ENCODE data around the gene C4orf51.
"Not testable (repeated sequence)": the region's sequence is repeated elsewhere in the genome, so short reads cannot be mapped to it uniquely, and the experiment has no call there.

C4orf51 gene

DNA sequence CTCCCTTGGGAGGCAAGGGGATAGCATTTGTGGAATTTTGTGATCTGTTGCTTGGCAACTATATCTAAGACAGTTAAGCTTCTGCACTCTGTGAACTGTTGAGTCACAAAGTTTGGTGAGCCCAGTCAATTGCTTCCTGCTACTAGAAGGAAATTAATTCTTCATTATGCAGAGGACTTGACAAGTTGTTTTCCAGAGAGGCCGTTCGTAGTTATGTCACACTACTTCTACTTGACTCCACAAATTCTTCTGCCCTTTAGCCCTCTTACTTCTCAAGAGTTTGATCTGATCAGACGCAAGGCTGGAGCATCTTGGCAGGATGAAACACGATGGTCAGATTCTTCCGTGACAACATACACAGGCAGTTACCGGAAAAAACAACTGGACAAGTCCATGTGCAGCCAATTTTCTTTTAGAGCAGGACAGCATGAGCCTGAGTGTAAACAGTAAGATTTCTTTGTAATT, at the start of gene C4orf51:
Gene C4orf51, plus strand, starts transcription at position 156 of the 465 bp plus-strand sequence. Its CDS starts 58 bp downstream, at position 214.
- DNase-seq, result no peak

GRCh38 chr4:145635117-145635516, 44.8 kb upstream of the C4orf51 start:
- no peak for DNase-seq

DNA sequence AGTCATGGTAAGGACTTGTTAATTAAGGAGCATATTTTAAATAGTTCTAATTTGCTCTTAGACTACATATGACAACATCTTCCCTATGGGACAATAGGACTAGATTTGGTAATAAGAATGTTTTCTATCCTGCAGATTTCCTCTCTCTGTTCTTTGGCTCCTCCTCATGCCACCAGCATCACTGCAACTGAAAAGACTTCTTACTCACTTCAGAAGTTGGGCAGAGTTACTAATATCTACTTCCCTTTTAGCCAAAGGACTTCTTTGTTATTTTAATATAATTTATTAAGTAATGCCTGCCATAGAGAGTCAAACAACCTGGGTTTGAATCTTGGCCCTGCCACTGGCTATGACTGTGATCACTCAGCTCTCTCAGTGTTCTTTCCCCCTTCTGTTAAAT, 44.3 kb upstream of the C4orf51 start:
- DNase-seq, result no peak

DNA sequence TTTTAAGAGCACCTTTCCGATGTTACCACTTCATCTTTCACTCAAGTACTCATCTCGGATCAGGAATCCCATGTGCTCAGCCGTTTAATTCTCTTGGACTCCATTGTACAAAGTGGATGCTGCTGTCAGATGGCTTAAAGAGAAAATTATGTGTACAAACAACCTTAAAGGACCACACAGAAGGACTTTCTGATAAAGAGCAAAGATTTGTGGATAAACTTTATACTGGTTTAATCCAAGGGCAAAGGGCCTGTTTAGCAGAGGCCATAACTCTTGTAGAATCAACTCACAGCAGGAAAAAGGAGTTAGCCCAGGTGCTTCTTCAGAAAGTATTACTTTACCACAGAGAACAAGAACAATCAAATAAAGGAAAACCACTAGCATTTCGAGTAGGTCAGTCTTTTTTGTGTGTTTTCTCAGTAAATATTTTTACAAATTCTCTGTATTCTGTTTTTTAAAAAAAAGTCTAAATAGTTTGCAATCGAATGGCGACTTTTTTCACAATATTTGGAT, 40.7 kb upstream of the C4orf51 start:
- DNase-seq, result no peak

GRCh38 chr4:145640236-145640635, 39.7 kb upstream of the C4orf51 start:
- not testable (repeated sequence) for DNase-seq

DNA sequence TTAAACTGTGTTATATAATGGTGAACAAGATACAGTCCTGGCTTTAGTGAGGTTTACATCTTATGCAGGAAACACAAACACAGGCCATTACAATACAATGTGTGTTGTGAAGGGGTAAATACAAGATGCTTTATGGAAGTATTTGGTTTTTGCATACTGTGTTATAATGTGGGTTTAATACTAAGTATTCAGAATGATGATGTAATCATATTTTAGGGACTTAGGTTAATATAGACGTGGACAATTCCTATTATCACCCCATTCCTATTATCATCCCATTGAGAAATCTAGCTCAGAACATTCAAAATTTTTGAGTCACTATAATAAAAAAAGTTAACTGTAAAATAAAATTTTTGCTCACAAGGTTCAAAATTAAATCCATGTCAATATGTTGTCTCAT, 36.7 kb upstream of the C4orf51 start:
- no peak for DNase-seq

DNA sequence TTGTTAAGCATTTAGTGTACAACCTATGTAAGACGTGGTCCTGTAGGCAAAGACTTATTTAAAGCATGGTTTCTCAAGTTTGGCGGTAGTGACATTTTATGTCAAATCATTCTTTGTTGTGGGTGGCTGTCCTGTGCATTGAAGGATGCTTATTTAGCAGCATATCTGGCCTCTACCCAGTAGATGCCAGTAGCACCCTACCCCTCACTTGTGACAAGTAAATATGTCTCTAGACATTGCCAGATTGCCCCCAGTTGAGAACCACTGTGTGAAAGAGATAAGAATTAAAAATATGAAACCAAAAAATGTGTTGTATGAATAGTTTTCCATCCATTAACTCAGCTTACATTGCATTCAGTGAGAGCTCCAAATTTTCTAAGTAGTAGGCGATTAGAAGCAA, 35.2 kb upstream of the C4orf51 start:
- DNase-seq, result no peak

- DNase-seq, result no peak
Observed at GRCh38 chr4:145656156-145656555, 23.8 kb upstream of the C4orf51 start.

GRCh38 chr4:145660064-145660463, 19.9 kb upstream of the C4orf51 start:
- no peak for DNase-seq

DNA sequence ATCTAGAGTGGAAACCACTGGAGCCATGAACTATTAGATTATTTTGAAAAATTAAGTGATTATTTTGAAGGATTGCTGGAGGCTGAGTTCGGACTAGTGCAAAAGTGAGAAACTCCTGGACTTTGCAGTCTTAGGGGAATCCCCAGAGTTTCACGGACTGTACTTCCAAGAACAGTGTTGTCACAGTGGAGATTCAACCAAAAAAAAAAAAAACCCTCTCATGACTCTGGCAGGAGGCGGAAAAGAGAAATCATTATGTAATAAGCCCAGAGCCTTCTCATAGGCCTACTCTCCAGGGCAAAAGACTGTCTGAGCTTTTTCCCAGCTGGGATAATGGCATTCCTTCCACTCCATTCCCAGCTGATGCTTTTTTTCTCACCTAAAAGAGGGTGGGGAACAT, 16.8 kb upstream of the C4orf51 start:
- DNase-seq, result no peak

- no peak for DNase-seq
Observed at GRCh38 chr4:145665773-145666172, 14.2 kb upstream of the C4orf51 start.

DNA sequence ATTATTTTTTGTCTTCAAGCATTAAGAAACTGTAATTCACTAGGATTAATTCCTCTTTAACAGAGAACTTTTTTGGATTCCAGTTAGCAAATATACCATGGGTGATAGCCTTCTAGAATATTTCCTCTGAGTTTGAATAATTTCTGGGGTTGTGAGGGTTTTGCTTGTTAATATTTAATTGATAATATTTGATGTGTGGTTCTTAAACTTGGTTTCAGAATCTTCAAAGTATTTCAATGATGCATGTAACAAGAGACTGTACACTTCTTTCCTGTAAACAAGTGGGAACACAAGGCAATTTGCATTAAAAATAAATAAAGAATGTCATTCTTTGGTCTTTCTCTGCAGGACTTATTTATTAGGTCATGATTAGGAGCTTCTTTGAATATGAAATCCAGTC, 9.5 kb upstream of the C4orf51 start:
- no peak for DNase-seq

GRCh38 chr4:145679520-145679919, 426 bp upstream of the C4orf51 start:
- no peak for DNase-seq

- DNase-seq, result no peak
Observed at GRCh38 chr4:145680902-145681301, 956 bp downstream of the C4orf51 start.

GRCh38 chr4:145681518-145681917, 1.6 kb downstream of the C4orf51 start:
- no peak for DNase-seq

GRCh38 chr4:145681956-145682355, 2.0 kb downstream of the C4orf51 start:
- no peak for DNase-seq

GRCh38 chr4:145686991-145687390, 7.0 kb downstream of the C4orf51 start:
- no peak for DNase-seq

GRCh38 chr4:145690610-145691009, 10.7 kb downstream of the C4orf51 start:
- no peak for DNase-seq

GRCh38 chr4:145691416-145691815, 11.5 kb downstream of the C4orf51 start:
- DNase-seq, result not testable (repeated sequence)

DNA sequence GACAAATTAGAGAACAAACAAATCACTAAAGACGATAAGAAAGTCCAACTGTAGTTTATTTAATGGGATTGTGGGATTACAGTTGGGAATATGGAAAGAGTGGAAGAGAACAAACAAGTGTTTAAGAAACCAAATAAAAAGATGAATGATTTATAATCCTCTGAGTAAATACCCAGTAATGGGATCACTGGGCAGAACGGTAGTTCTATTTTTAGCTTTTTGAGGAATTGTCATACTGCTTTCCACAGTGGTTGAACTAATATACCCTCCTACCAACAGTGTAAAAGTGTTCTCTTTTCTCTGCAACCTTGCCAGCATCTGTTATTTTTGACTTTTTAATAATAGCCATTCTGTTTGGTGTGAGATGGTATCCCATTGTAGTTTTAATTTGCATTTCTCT, 15.0 kb downstream of the C4orf51 start:
- no peak for DNase-seq

DNA sequence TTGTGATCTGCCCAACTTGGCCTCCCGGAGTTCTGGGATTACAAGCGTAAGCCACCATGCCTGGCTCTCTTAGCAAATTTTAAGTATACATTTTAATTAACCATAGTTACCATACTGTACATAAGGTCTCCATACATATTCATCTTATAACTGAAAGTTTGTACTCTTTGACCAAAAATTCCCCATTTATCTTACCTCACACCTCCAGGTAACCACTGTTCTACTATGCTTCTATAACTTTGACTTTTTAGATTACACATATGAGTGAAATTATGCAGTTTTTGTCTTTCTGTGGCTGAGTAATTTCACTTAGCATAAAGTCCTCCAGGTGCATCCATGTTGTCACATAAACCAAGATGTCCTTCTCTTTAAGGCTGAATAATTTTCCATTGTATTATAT, 17.4 kb downstream of the C4orf51 start:
- DNase-seq, result no peak

GRCh38 chr4:145698507-145698906, 18.6 kb downstream of the C4orf51 start:
- no peak for DNase-seq

DNA sequence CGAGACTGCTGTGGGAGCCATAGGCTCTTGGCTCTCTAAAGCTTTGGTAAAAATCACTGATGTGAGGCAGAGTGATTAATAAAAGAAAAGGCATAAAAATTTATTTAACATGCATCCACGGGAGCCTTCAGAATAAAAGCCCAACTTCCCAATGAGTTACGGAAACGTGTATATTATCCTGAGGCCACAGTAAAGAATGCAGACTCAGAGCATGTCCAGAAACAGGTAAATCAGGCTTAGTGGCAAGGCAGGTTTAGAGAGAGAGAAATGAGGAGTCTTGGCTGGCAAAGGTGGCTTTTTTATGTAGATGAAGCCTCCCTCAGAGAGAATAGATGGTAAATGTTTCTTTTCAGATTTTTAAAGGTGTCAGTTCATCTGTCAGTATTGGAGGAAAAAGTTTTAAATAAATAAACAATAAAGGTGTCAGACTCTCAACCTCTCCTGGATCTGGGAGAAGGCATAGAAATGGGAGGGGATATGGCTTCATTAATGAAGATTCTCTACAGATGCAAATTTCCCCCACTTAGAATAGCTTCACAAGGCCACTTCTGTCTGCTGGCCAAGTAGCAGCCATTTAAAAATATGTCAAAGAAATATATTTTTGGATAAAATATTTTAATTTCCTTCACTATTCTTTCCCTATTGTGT, 24.0 kb downstream of the C4orf51 start:
- no peak for DNase-seq

- no peak for DNase-seq
Observed at GRCh38 chr4:145709336-145709735, 29.4 kb downstream of the C4orf51 start.

- peak; percentile 39 for DNase-seq
Observed at GRCh38 chr4:145709843-145710242, 29.9 kb downstream of the C4orf51 start.
